Duodenal mucosa (tissue), 2 donors: ENCODE measurements around the gene RANBP17.

Experiments
- H3K27ac ChIP-seq: one replicate; pipeline ENCODE4 v1.7.0; 2013; ENCODE audit warnings: low read depth, low read length
- H3K27me3 ChIP-seq, 2 donors: one replicate each; pipeline ENCODE4 v1.7.0; 2013; ENCODE audit warnings: low read length in 2 of 2, control low read depth in 1 of 2; ENCODE audit not compliant: insufficient read depth in 2 of 2, control insufficient read depth in 1 of 2
- H3K36me3 ChIP-seq, 2 donors: one replicate each; pipeline ENCODE4 v1.7.0; 2013; ENCODE audit warnings: low read length in 2 of 2, control low read depth in 1 of 2; ENCODE audit not compliant: insufficient read depth in 2 of 2, control insufficient read depth in 1 of 2
- H3K4me1 ChIP-seq, 2 donors: one replicate each; pipeline ENCODE4 v1.7.0; 2013; ENCODE audit warnings: low read length in 2 of 2, control low read depth in 1 of 2; ENCODE audit not compliant: insufficient read depth in 2 of 2, control insufficient read depth in 1 of 2
- H3K4me3 ChIP-seq, 2 donors: one replicate each; pipeline ENCODE4 v1.7.0; 2013; ENCODE audit warnings: low read length in 2 of 2, low read depth in 1 of 2
- H3K9ac ChIP-seq, 2 donors: one replicate each; pipeline ENCODE4 v1.7.0; 2013; ENCODE audit warnings: low read length in 2 of 2, low read depth in 1 of 2
- H3K9me3 ChIP-seq, 2 donors: one replicate each; pipeline ENCODE4 v1.7.0; 2013; ENCODE audit warnings: low read length in 2 of 2, control low read depth in 1 of 2; ENCODE audit not compliant: control insufficient read depth in 1 of 2

The RANBP17 gene

DNA sequence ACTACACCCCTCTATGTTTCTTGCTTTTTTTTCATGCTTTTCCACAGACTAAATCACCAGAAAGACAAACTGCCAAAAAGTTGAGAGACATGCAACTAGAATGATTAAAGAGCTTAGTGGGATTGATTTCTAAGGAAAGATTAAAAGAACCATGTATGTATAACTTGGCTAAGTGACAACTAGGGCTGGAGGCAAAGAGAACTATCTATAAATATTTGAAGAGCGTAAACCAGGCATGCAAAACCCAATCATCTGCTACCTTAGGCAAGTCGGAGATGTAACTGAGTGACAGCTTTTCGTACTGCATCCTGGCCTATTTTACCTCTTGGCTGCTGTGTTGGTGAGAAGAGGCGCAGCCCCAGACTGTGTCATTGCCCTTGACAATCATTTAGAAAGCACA, 326.2 kb downstream of the RANBP17 start:
- Histone ChIP-seq H3K9me3 (no peaks in the 10 kb centered on the region), H3K4me1 (no peaks in the 10 kb centered on the region), H3K9ac (no peak overlapping the region), H3K27me3 (no peaks in the 10 kb centered on the region), H3K27ac (no peak overlapping the region), H3K36me3 (no peaks in the 10 kb centered on the region), H3K4me3 (no peak overlapping the region)

GRCh38 chr5:171189442-171189841, 327.6 kb downstream of the RANBP17 start:
- Histone ChIP-seq H3K27ac (no peak overlapping the region), H3K36me3 (no peaks in the 10 kb centered on the region), H3K9me3 (no peaks in the 10 kb centered on the region), H3K9ac (no peak overlapping the region), H3K4me3 (no peak overlapping the region), H3K4me1 (no peaks in the 10 kb centered on the region), H3K27me3 (no peaks in the 10 kb centered on the region)

DNA sequence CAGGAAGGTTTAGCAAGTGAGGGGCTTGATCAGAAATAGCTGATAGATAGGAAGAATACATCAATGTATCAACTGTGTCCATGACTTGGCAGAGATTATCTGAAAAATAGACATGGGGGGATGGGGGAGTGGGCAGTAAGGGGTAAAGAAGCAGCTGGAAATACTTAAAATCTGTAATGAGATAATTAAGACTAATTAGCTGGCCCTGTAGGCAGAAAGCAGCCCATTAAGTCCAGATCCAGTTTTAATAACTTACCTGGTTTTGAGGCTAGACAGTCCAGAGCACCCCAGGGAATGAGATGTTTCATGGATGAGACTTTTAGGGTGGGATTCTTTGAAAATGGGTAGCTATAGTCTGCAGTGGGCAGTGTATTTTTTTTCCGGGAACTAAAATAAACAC, 330.3 kb downstream of the RANBP17 start:
- Histone ChIP-seq H3K9ac (no peak overlapping the region), H3K36me3 (no peaks in the 10 kb centered on the region), H3K4me1 (no peaks in the 10 kb centered on the region), H3K4me3 (no peak overlapping the region), H3K27ac (no peak overlapping the region), H3K27me3 (no peaks in the 10 kb centered on the region), H3K9me3 (no peaks in the 10 kb centered on the region)

DNA sequence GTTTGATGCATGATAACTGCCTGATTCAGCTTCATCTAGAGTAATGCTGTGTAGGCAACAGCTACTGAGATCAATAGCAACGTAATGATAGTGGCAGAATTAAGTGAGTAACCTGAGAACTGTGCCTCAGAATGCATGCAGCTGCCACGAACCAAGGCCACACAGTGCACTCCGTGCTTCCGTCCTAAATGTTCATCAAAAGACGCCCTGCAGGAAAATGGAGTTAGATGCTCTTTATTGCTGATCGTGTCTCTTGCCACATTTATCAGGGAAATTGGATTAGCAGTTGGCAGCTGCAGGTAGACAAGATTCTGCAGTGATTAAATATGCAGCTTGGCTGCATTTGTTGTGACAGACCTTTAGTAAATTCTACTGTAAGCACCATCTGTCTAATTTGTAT, 339.5 kb downstream of the RANBP17 start:
- Histone ChIP-seq H3K9me3 (no peaks in the 10 kb centered on the region), H3K36me3 (no peaks in the 10 kb centered on the region), H3K9ac (no peak overlapping the region), H3K4me3 (no peak overlapping the region), H3K27me3 (no peaks in the 10 kb centered on the region), H3K27ac (no peak overlapping the region), H3K4me1 (no peaks in the 10 kb centered on the region)

DNA sequence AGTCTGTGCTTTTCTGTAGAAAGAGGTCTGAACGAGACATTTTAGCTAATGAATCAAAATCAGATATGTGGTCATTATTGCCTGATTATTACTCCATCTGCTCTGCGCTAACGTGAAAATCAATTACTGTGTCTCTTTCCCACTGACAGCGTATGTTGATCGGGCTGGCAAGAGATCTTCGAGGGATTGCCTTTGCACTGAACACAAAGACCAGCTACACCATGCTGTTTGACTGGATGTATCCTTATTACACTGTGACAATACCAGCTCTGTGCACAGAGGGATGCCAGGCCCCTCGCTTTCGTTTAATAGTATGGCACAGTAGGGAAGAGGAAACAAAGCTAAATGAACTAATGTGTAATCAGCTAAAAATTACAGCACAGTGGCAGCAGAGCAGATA, 343.6 kb downstream of the RANBP17 start:
- no peaks in the 10 kb centered on the region for H3K36me3 ChIP-seq

GRCh38 chr5:171207256-171207847, 345.5 kb downstream of the RANBP17 start:
- no peak overlapping the region for H3K27ac ChIP-seq
- no peaks in the 10 kb centered on the region for H3K4me1 ChIP-seq
- H3K4me3 ChIP-seq = no peak overlapping the region
- no peaks in the 10 kb centered on the region for H3K9me3 ChIP-seq
- no peaks in the 10 kb centered on the region for H3K36me3 ChIP-seq
- no peak overlapping the region for H3K9ac ChIP-seq
- H3K27me3 ChIP-seq = no peaks in the 10 kb centered on the region

More for the DNA sequence above, 343.6 kb downstream of the RANBP17 start:
- Histone ChIP-seq H3K27ac (no peak overlapping the region), H3K27me3 (no peaks in the 10 kb centered on the region), H3K4me3 (no peak overlapping the region), H3K9ac (no peak overlapping the region), H3K4me1 (no peaks in the 10 kb centered on the region), H3K9me3 (no peaks in the 10 kb centered on the region)

DNA sequence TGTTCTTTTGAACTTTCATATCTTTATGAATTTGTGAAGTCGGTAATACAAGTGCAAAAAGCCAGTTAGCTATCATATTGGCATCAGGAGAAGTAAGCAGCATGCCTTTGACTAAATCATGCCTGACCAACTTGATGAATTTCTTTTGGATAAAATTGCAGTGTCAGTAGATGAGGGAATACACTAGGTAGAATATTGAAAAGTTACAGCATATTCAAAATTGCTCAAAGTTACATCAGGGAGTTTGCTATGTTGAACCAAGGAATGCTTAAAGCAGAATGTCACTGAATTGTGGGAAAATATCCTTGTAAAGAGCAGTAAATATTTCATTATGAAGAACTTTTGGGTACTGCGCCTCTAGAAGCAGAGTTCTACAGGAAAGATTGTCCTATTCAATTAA, 360.1 kb downstream of the RANBP17 start:
- no peaks in the 10 kb centered on the region for H3K27me3 ChIP-seq
- H3K4me3 ChIP-seq = no peak overlapping the region
- no peak overlapping the region for H3K9ac ChIP-seq
- H3K27ac ChIP-seq = no peak overlapping the region
- H3K36me3 ChIP-seq = no peaks in the 10 kb centered on the region
- H3K9me3 ChIP-seq = no peaks in the 10 kb centered on the region
- H3K4me1 ChIP-seq = no peaks in the 10 kb centered on the region

GRCh38 chr5:171223927-171224326, 362.1 kb downstream of the RANBP17 start:
- Histone ChIP-seq H3K9ac (no peak overlapping the region), H3K4me1 (no peaks in the 10 kb centered on the region), H3K27ac (no peak overlapping the region), H3K9me3 (no peaks in the 10 kb centered on the region), H3K36me3 (no peaks in the 10 kb centered on the region), H3K27me3 (no peaks in the 10 kb centered on the region), H3K4me3 (no peak overlapping the region)

DNA sequence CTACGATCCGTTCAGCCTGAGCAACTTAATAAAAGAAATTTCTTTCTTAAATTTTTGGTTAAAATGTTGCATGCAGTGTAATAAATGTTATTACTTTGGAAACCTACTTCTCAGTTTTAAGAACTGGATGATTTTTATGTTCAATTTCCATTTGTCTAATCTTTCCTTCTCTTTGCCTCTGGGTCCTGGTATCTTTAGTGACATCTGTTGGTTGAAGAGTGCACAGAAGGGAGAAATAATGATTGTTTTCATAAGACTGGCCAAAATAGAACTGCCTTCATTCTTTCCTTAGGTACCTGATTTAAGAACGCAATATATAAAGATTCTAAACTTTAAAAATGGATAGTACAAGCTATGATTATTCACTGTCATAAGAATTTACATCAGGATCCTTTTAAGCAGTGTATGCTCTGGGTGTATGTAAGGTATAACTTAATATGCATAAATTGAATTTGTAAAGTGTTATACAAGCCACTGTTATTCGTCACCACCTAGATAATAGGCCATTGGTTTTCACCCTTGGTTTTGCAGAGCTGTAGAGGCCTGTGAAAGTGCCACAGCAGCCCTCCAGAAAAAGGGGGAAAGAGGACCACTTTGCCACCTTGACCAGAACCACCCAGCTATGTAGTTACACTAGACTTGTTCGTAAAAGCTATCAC, 364.4 kb downstream of the RANBP17 start:
- Histone ChIP-seq H3K27me3 (no peaks in the 10 kb centered on the region), H3K9me3 (no peaks in the 10 kb centered on the region), H3K4me3 (no peak overlapping the region), H3K4me1 (no peaks in the 10 kb centered on the region), H3K36me3 (no peaks in the 10 kb centered on the region), H3K9ac (no peak overlapping the region), H3K27ac (no peak overlapping the region)

DNA sequence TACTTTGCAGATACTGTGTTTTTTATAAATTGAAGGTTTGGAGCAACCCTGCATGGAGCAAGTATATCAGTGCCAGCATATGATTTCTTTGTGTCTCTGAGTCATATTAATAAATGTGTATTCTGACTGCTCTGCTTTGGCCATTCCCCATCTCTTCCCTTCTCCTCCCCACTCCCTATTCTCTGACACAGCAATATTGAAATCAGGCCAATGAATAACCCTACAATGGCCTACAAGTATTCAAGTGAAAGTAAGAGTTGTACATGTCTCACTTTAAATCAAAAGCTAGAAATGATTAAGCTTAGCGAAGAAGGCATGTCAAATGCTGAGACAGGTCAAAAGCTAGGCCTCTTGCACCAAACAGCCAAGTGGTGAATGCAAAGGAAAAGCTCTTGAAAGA, 365.0 kb downstream of the RANBP17 start:
- Histone ChIP-seq H3K4me1 (no peaks in the 10 kb centered on the region), H3K36me3 (no peaks in the 10 kb centered on the region), H3K27me3 (no peaks in the 10 kb centered on the region), H3K27ac (no peak overlapping the region), H3K9ac (no peak overlapping the region), H3K9me3 (no peaks in the 10 kb centered on the region), H3K4me3 (no peak overlapping the region)
